HepG2 (cell line): ENCODE measurements around the gene TSSK1B. TPM values are rescaled to one million over a fixed set of nuclear protein-coding genes. Genes with fewer than 3 reads are reported as not detected.

Experiments
- ATAC-seq: fragments of 200-7000 bp; cut with Tn5 transposase; 3 replicates; pipeline ENCODE4 v1.9.1; 2020; ENCODE audit warnings: mild to moderate bottlenecking, moderate library complexity
- BruUV-seq: library from RNA; stranded (reverse); fragments of 400-500 nt; replicated peaks from 2 replicates; lab custom pipeline; 2021; lab: Mats Ljungman, UMichigan
- CTCF ChIA-PET: fragments of 300-600 bp; formaldehyde crosslinking; extraction: SDS; loops from one replicate; lab custom pipeline; 2021; ENCODE audit warnings: low total read pairs, inconsistent platforms, low intra/inter-chr PET ratio; lab: Yijun Ruan, JAX
- POLR2A ChIA-PET: fragments of 350-600 bp; sonication (Branson Sonifier 250); formaldehyde crosslinking; loops from one replicate; lab custom pipeline; 2020; ENCODE audit warnings: antibody characterized with exemption, inconsistent platforms; lab: Yijun Ruan, JAX
- DNase-seq: peaks from one replicate; pipeline ENCODE4 v3.0.0-alpha.2; 2015; ENCODE audit warnings: low spot score
- FAIRE-seq: peaks from 3 replicates; lab custom pipeline; 2011; peaks lifted over from hg19 to GRCh38; lab: Jason Lieb, UNC
- H2AFZ ChIP-seq: one replicate; pipeline ENCODE4 v1.6.1; 2011; ENCODE audit warnings: low read length, inconsistent platforms
- H3K27ac ChIP-seq: fragments of 300-600 bp; 3 replicates; pipeline ENCODE4 v1.8.0; 2011; ENCODE audit warnings: mixed run types, mild to moderate bottlenecking, mixed read lengths, low read length, inconsistent platforms; ENCODE audit not compliant: insufficient read depth; ENCODE audit errors: extremely low read length
- H3K27me3 ChIP-seq, 2 experiments: fragments of 200-600 bp in 1 of 2; 2 replicates in 1 of 2; 3 replicates in 1 of 2; pipeline versions ENCODE4 v1.6.0 to v1.8.0; 2011; ENCODE audit warnings: low read length in 2 of 2, mild to moderate bottlenecking in 2 of 2, moderate library complexity in 2 of 2, inconsistent platforms in 1 of 2; ENCODE audit not compliant: insufficient read depth in 2 of 2, control insufficient read depth in 1 of 2
- H3K36me3 ChIP-seq, 2 experiments: fragments of 200-600 bp in 1 of 2; replicated peaks in 1 of 2; 2 replicates in 1 of 2; 3 replicates in 1 of 2; pipeline versions ENCODE4 v1.5.1 to v1.8.0; 2011; ENCODE audit warnings: low read length in 2 of 2, inconsistent platforms in 1 of 2; ENCODE audit not compliant: insufficient read depth in 2 of 2, control insufficient read depth in 1 of 2
- H3K4me1 ChIP-seq: 2 replicates; pipeline ENCODE4 v1.5.1; 2012; ENCODE audit warnings: low read length, inconsistent platforms; ENCODE audit not compliant: insufficient read depth
- H3K4me2 ChIP-seq: 2 replicates; pipeline ENCODE4 v1.6.0; 2011; ENCODE audit warnings: low read depth, low read length, inconsistent platforms
- H3K4me3 ChIP-seq, 3 experiments: fragments of 200-600 bp in 1 of 3; sonication (generic), shearing (Covaris generic) in 1 of 3; replicated peaks in 1 of 3; 2 replicates each; pipeline ENCODE4 v1.5.1; 2011 to 2016; ENCODE audit warnings: low read length in 3 of 3, inconsistent platforms in 2 of 3, low read depth in 2 of 3, mild to moderate bottlenecking in 2 of 3, control low read depth in 1 of 3, mixed read lengths in 1 of 3; ENCODE audit not compliant: insufficient read depth in 1 of 3
- H3K79me2 ChIP-seq: one replicate; pipeline ENCODE4 v1.6.1; 2011; ENCODE audit warnings: low read length, inconsistent platforms; ENCODE audit not compliant: insufficient read depth
- H3K9ac ChIP-seq: 2 replicates; pipeline ENCODE4 v1.6.0; 2011; ENCODE audit warnings: mild to moderate bottlenecking, low read depth, low read length, inconsistent platforms; ENCODE audit not compliant: insufficient read depth
- H3K9me3 ChIP-seq: 2 replicates; pipeline ENCODE4 v1.5.1; 2012; ENCODE audit warnings: mild to moderate bottlenecking, low read length
- H4K20me1 ChIP-seq: 2 replicates; pipeline ENCODE4 v1.6.0; 2011; ENCODE audit warnings: inconsistent platforms, mild to moderate bottlenecking, low read length, moderate library complexity; ENCODE audit not compliant: insufficient read depth
- CTCF ChIP-seq: sonication (generic); formaldehyde crosslinking; IDR thresholded peaks from 2 replicates; pipeline ENCODE4 v1.5.0; 2020; ENCODE audit warnings: mild to moderate bottlenecking, missing genetic modification reagents, moderate library complexity
- FIP1L1 ChIP-seq: fragments of 200-400 bp; formaldehyde crosslinking; IDR thresholded peaks from 2 replicates; pipeline ENCODE4 v1.6.1; 2018; ENCODE audit warnings: low read depth, mild to moderate bottlenecking, low read length, moderate library complexity, borderline replicate concordance; ENCODE audit not compliant: insufficient read depth
- KLF12 ChIP-seq: sonication (generic); formaldehyde crosslinking; IDR thresholded peaks from 2 replicates; pipeline ENCODE4 v1.4.0; 2020; ENCODE audit warnings: missing genetic modification reagents, borderline replicate concordance
- SMC3 ChIP-seq: IDR thresholded peaks from 2 replicates; pipeline ENCODE4 v1.6.1; 2011; ENCODE audit warnings: low read length, improper control_type of control experiment
- STAG1 ChIP-seq: sonication (generic); formaldehyde crosslinking; IDR thresholded peaks from 2 replicates; pipeline ENCODE4 v1.4.0; 2020; ENCODE audit warnings: missing genetic modification reagents
- THRA ChIP-seq: sonication (generic); formaldehyde crosslinking; IDR thresholded peaks from 2 replicates; pipeline ENCODE4 v1.4.0; 2020; ENCODE audit warnings: missing genetic modification reagents, borderline replicate concordance
- ZNF33B ChIP-seq: sonication (generic); formaldehyde crosslinking; IDR thresholded peaks from 2 replicates; pipeline ENCODE4 v1.5.1; 2020; ENCODE audit warnings: mild to moderate bottlenecking, missing genetic modification reagents
- ZNF512B ChIP-seq: sonication (generic); formaldehyde crosslinking; IDR thresholded peaks from 2 replicates; pipeline ENCODE4 v1.5.1; 2020; ENCODE audit warnings: missing genetic modification reagents, mild to moderate bottlenecking, borderline replicate concordance
- ZNF567 ChIP-seq: sonication (generic); formaldehyde crosslinking; IDR thresholded peaks from 2 replicates; pipeline ENCODE4 v1.8.1; 2023; ENCODE audit warnings: mild to moderate bottlenecking, missing genetic modification reagents, borderline replicate concordance
- ZNF670 ChIP-seq: sonication (generic); formaldehyde crosslinking; IDR thresholded peaks from 2 replicates; pipeline ENCODE4 v1.8.0; 2022; ENCODE audit warnings: mild to moderate bottlenecking, missing genetic modification reagents, borderline replicate concordance
- WGBS: methylation state at CpG from one replicate; pipeline ENCODE4 v1.1.6; 2017; ENCODE audit warnings: low lambda C conversion rate; 5-methylcytosine and 5-hydroxymethylcytosine counted together
- in situ Hi-C: cut with HindIII; loops from 2 replicates; pipeline ENCODE4 v1.10.0; 2017; ENCODE audit warnings: low pct_unique_long_range_greater_than_20kb; ENCODE audit not compliant: extremely low pct_ligation_motif_present
- intact Hi-C: fragments of 100-400 bp; cut with micrococcal nuclease; formaldehyde crosslinking; loops from one replicate; pipeline ENCODE4 v1.10.0; 2022; ENCODE audit not compliant: unreplicated experiment
- polyA plus RNA-seq, 8 experiments: library from polyadenylated mRNA; depleted of rRNA in 3 of 8; stranded (reverse) in 7 of 8; unstranded in 1 of 8; fragments of >200 nt; fragmentation: Illumina TruSeq in 4 of 8; extraction: Trizol in 4 of 8; gene quantifications; 2 replicates each; pipeline versions ENCODE4 v1.2.1 to v1.2.3, GENCODE V29; 2011 to 2016; ENCODE audit warnings: low read depth in 4 of 8, missing spikeins in 1 of 8, mixed read lengths in 1 of 8; ENCODE audit not compliant: insufficient read depth in 1 of 8
- total RNA-seq, 5 experiments: library from RNA; depleted of rRNA; stranded (reverse); fragments of >200 nt; fragmentation: Illumina TruSeq; extraction: Trizol; gene quantifications; 2 replicates each; pipeline ENCODE4 v1.2.3, GENCODE V29; 2016; ENCODE audit warnings: low read depth in 1 of 5
- TF ChIP-seq, protein P1 (sequence below): sonication (generic); formaldehyde crosslinking; IDR thresholded peaks from 2 replicates; pipeline ENCODE4 v1.4.0; 2020; ENCODE audit warnings: missing genetic modification reagents

TSSK1B gene
- total and polyA plus RNA-seq, 2 of the 13 experiments (the other 11 are each of a cell fraction or from before 2014, with no cell fraction given): not detected

DNA sequence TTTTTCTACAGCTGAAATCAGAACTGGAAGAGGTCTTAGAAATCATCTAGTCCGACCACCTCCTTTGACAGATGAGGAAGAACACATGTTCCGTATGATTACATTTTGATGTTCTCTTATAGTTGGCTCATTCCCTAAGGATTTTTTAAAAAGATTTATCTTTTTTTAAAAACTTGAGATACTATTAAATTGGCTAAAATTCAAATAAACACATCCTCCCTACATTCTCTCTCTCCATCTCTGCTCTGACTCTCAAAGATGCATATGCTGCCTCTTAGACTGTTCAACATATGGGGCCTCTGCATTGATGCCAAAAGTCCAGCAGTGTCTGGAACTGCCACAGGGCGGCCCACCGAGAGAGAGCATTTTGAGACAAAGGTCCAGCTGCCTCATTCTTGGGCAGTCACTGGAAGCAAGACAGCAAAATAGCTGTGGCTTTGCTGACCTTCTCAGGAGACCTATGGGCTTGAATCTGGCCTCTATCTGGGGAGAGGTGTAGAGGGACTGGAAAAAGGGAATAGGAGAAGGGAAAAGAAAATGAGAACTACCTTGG lies 12.8 kb upstream of the TSSK1B start:
- Histone ChIP-seq H3K27me3 (no peaks in the 10 kb centered on the region; a peak in 2 of 5 replicates), H3K27ac (no peak overlapping the region), H3K4me2 (no peak overlapping the region), H3K4me1 (no peaks in the 10 kb centered on the region), H2AFZ (no peak overlapping the region), H3K79me2 (no peaks in the 10 kb centered on the region), H3K9ac (no peak overlapping the region), H3K4me3 (no peak overlapping the region), H4K20me1 (no peaks in the 10 kb centered on the region), H3K9me3 (no peaks in the 10 kb centered on the region), H3K36me3 (no peaks in the 10 kb centered on the region)
- FAIRE-seq (no peak), DNase-seq (peak; percentile 23), ATAC-seq (peak; percentile 98)
- no TSS peak for BruUV-seq
- ChIA-PET CTCF (interaction anchor here (2.1 kb wide), 1 partner anchor 63 kb away, joined by 8 read pairs; no protein-coding TSS in a partner anchor), POLR2A (no interaction called here)
- in situ Hi-C loops: no loop called here
- intact Hi-C loops: loop anchor here (1.0 to 10.0 kb wide), 2 partner anchors 64 to 157 kb away; no protein-coding TSS in a partner anchor
- WGBS: 41% methylated on average over 4 of the region's 4 CpGs
- TF ChIP-seq FIP1L1 (no peak), ZNF33B (no peak), ZNF670 (CRISPR knock-in tag) (no peak), CTCF (CRISPR knock-in tag) (peak; percentile 58), ZNF567 (CRISPR knock-in tag) (no peak), KLF12 (CRISPR knock-in tag) (no peak), THRA (CRISPR knock-in tag) (no peak), SMC3 (peak; percentile 53; the same call in 1 of the 2 replicates), STAG1 (CRISPR knock-in tag) (peak; percentile 32), ZNF512B (CRISPR knock-in tag) (no peak)
- TF ChIP-seq, protein P1, sequence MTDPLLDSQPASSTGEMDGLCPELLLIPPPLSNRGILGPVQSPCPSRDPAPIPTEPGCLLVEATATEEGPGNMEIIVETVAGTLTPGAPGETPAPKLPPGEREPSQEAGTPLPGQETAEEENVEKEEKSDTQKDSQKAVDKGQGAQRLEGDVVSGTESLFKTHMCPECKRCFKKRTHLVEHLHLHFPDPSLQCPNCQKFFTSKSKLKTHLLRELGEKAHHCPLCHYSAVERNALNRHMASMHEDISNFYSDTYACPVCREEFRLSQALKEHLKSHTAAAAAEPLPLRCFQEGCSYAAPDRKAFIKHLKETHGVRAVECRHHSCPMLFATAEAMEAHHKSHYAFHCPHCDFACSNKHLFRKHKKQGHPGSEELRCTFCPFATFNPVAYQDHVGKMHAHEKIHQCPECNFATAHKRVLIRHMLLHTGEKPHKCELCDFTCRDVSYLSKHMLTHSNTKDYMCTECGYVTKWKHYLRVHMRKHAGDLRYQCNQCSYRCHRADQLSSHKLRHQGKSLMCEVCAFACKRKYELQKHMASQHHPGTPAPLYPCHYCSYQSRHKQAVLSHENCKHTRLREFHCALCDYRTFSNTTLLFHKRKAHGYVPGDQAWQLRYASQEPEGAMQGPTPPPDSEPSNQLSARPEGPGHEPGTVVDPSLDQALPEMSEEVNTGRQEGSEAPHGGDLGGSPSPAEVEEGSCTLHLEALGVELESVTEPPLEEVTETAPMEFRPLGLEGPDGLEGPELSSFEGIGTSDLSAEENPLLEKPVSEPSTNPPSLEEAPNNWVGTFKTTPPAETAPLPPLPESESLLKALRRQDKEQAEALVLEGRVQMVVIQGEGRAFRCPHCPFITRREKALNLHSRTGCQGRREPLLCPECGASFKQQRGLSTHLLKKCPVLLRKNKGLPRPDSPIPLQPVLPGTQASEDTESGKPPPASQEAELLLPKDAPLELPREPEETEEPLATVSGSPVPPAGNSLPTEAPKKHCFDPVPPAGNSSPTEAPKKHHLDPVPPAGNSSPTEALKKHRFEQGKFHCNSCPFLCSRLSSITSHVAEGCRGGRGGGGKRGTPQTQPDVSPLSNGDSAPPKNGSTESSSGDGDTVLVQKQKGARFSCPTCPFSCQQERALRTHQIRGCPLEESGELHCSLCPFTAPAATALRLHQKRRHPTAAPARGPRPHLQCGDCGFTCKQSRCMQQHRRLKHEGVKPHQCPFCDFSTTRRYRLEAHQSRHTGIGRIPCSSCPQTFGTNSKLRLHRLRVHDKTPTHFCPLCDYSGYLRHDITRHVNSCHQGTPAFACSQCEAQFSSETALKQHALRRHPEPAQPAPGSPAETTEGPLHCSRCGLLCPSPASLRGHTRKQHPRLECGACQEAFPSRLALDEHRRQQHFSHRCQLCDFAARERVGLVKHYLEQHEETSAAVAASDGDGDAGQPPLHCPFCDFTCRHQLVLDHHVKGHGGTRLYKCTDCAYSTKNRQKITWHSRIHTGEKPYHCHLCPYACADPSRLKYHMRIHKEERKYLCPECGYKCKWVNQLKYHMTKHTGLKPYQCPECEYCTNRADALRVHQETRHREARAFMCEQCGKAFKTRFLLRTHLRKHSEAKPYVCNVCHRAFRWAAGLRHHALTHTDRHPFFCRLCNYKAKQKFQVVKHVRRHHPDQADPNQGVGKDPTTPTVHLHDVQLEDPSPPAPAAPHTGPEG: no peak
